ENCODE results near the gene CDPF1.
A peak's percentile ranks its signal among the peaks of the same experiment; 100 is the strongest.
"Not testable (repeated sequence)": the region's sequence is repeated elsewhere in the genome, so short reads cannot be mapped to it uniquely, and the experiment has no call there.

The CDPF1 gene

GRCh38 chr22:46202897-46203600 lies 47.0 kb downstream of the CDPF1 start:
- H3K4me3 ChIP-seq (ENCODE audit: insufficient read length, low read depth), result no peak overlapping the region
- H3K36me3 ChIP-seq (ENCODE audit: insufficient read depth, insufficient read length, low read length), result no peaks in the 10 kb centered on the region
- DNase-seq (ENCODE audit: low read depth, low spot score), result no peak
- TF ChIP-seq YY1 (IDR thresholded peaks at IDR 0.05; ENCODE audit: insufficient read depth, insufficient read length), result no peak
- TF ChIP-seq ZNF274 (IDR thresholded peaks at IDR 0.05; ENCODE audit: low read depth, low read length), result no peak
- no peak for TF ChIP-seq SUZ12 (IDR thresholded peaks at IDR 0.05; ENCODE audit: extremely low read depth, insufficient read depth, insufficient read length)
- H3K9me3 ChIP-seq (ENCODE audit: insufficient read depth, low read length), result no peaks in the 10 kb centered on the region
- no peaks in the 10 kb centered on the region for H3K4me1 ChIP-seq (ENCODE audit: insufficient read depth, insufficient read length)
- H3K9ac ChIP-seq (ENCODE audit: insufficient read length, low read depth), result no peak overlapping the region
- no peaks in the 10 kb centered on the region for H3K27me3 ChIP-seq (ENCODE audit: insufficient read depth, insufficient read length)

DNA sequence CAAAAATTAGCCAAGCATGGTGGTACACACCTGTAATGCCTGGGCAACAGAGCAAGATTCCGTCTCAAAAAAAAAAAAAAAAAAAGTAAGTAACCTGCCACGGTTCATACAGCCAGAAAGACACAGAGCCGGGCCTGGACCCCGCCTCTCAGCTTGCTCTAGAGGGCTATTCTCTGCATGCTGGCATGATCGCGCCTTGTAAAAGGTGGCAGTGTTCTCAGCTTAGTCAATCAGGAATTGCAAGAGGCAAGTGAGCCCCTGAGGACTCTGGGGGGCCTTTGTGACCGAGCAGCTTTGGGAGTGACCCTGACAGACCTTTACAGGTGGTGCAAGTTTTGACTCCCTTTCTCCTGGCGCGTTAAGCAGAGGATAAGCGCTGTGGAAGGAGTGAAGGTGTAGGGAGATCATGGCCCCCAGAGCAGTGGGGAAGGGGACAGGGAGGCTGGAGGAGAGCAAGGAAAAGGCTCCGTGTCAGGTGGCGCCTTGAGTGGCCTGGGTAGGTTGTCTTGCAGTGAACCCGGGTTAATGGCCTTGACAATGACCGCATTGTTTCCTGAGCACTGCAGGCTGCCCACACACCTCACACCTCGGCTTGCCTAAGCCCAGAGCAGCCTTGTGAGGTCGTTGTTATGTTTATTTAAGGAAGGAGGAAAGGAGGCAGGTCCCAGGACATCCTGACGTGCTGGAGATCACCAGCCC lies 48.9 kb downstream of the CDPF1 start:
- TF ChIP-seq SUZ12 (IDR thresholded peaks at IDR 0.05; ENCODE audit: extremely low read depth, insufficient read depth, insufficient read length), result no peak
- TF ChIP-seq ZNF274 (IDR thresholded peaks at IDR 0.05; ENCODE audit: low read depth, low read length), result no peak
- no peak for TF ChIP-seq YY1 (IDR thresholded peaks at IDR 0.05; ENCODE audit: insufficient read depth, insufficient read length)
- H3K9me3 ChIP-seq (ENCODE audit: insufficient read depth, low read length), result no peaks in the 10 kb centered on the region
- peak overlapping the region; percentile 42 for H3K9ac ChIP-seq (ENCODE audit: insufficient read length, low read depth)
- H3K27me3 ChIP-seq (ENCODE audit: insufficient read depth, insufficient read length), result no peaks in the 10 kb centered on the region
- DNase-seq (ENCODE audit: low read depth, low spot score), result peak; percentile 62
- H3K4me3 ChIP-seq (ENCODE audit: insufficient read length, low read depth), result no peak overlapping the region
- no peaks in the 10 kb centered on the region for H3K4me1 ChIP-seq (ENCODE audit: insufficient read depth, insufficient read length)
- H3K36me3 ChIP-seq (ENCODE audit: insufficient read depth, insufficient read length, low read length), result no peaks in the 10 kb centered on the region

DNA sequence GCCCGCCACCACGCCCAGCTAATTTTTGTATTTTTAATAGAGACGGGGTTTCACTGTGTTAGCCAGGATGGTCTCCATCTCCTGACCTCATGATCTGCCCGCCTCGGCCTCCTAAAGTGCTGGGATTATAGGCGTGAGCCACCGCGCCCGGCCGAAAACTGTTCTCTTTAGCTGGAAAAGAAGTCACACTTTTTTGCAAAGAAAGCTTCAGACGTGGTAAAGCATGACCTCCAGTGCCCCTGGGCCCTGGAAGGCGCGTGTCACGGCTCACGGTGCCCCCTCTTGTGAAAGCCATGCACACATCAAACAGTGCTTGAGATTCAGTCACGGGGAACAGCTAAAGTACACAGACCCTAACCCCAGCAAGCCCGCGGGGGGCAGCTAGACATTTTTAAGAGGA lies 51.3 kb downstream of the CDPF1 start:
- not testable (repeated sequence) for H3K9ac ChIP-seq (ENCODE audit: insufficient read length, low read depth); DNase-seq (ENCODE audit: low read depth, low spot score); H3K36me3 ChIP-seq (ENCODE audit: insufficient read depth, insufficient read length, low read length); H3K9me3 ChIP-seq (ENCODE audit: insufficient read depth, low read length); H3K4me1 ChIP-seq (ENCODE audit: insufficient read depth, insufficient read length); H3K27me3 ChIP-seq (ENCODE audit: insufficient read depth, insufficient read length); H3K4me3 ChIP-seq (ENCODE audit: insufficient read length, low read depth)

- H3K4me1 ChIP-seq (ENCODE audit: insufficient read depth, insufficient read length), result no peaks in the 10 kb centered on the region
- no peak for TF ChIP-seq YY1 (IDR thresholded peaks at IDR 0.05; ENCODE audit: insufficient read depth, insufficient read length)
- no peak for TF ChIP-seq ZNF274 (IDR thresholded peaks at IDR 0.05; ENCODE audit: low read depth, low read length)
- no peak for TF ChIP-seq SUZ12 (IDR thresholded peaks at IDR 0.05; ENCODE audit: extremely low read depth, insufficient read depth, insufficient read length)
- DNase-seq (ENCODE audit: low read depth, low spot score), result no peak
- no peak overlapping the region for H3K4me3 ChIP-seq (ENCODE audit: insufficient read length, low read depth)
- H3K9ac ChIP-seq (ENCODE audit: insufficient read length, low read depth), result no peak overlapping the region
- H3K9me3 ChIP-seq (ENCODE audit: insufficient read depth, low read length), result no peaks in the 10 kb centered on the region
- no peaks in the 10 kb centered on the region for H3K36me3 ChIP-seq (ENCODE audit: insufficient read depth, insufficient read length, low read length)
- no peaks in the 10 kb centered on the region for H3K27me3 ChIP-seq (ENCODE audit: insufficient read depth, insufficient read length)
These were observed 51.8 kb downstream of the CDPF1 start for GRCh38 chr22:46198274-46198673.

GRCh38 chr22:46196278-46196677 lies 53.8 kb downstream of the CDPF1 start:
- Histone ChIP-seq H3K4me3 (ENCODE audit: insufficient read length, low read depth) (no peak overlapping the region), H3K9ac (ENCODE audit: insufficient read length, low read depth) (no peak overlapping the region), H3K27me3 (ENCODE audit: insufficient read depth, insufficient read length) (no peaks in the 10 kb centered on the region), H3K9me3 (ENCODE audit: insufficient read depth, low read length) (no peaks in the 10 kb centered on the region), H3K4me1 (ENCODE audit: insufficient read depth, insufficient read length) (no peaks in the 10 kb centered on the region), H3K36me3 (ENCODE audit: insufficient read depth, insufficient read length, low read length) (no peaks in the 10 kb centered on the region)
- no peak for TF ChIP-seq YY1 (IDR thresholded peaks at IDR 0.05; ENCODE audit: insufficient read depth, insufficient read length)
- no peak for TF ChIP-seq SUZ12 (IDR thresholded peaks at IDR 0.05; ENCODE audit: extremely low read depth, insufficient read depth, insufficient read length)
- TF ChIP-seq ZNF274 (IDR thresholded peaks at IDR 0.05; ENCODE audit: low read depth, low read length), result no peak
- no peak for DNase-seq (ENCODE audit: low read depth, low spot score)

DNA sequence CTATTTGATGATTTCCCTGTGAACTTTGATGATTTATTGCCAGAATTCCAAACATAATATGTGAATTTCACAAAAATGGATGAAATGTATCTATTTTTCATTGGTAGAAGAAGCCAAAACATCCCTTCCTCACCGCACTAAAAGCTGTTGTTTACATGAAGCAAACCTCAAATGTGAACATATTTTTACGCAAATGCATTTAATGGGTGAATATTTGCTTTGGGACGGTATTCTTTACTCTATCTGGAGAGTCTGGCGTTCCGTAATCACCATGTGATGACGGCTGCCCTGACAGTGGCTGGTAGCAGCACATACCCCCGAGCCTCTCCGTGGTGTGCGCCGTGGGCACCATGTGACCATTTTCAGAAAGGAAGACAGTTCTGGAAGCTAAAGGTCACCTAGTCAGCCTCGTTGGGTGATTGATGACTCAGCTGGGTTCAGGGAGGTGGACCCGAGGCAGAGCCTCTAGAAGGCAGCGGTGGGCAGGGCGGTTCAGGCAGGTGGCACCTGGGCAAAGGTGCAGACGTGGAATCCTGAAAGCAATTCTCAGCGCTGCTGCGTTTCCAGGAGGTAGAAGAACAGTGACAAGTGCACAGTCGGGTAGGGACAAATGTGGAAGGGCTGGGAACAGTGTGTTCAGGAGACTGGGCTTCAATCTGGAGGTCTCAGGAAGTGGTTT lies 54.5 kb downstream of the CDPF1 start:
- no peak for TF ChIP-seq SUZ12 (IDR thresholded peaks at IDR 0.05; ENCODE audit: extremely low read depth, insufficient read depth, insufficient read length)
- no peak for TF ChIP-seq ZNF274 (IDR thresholded peaks at IDR 0.05; ENCODE audit: low read depth, low read length)
- TF ChIP-seq YY1 (IDR thresholded peaks at IDR 0.05; ENCODE audit: insufficient read depth, insufficient read length), result no peak
- H3K27me3 ChIP-seq (ENCODE audit: insufficient read depth, insufficient read length), result no peaks in the 10 kb centered on the region
- H3K4me3 ChIP-seq (ENCODE audit: insufficient read length, low read depth), result no peak overlapping the region
- H3K4me1 ChIP-seq (ENCODE audit: insufficient read depth, insufficient read length), result no peaks in the 10 kb centered on the region
- no peaks in the 10 kb centered on the region for H3K9me3 ChIP-seq (ENCODE audit: insufficient read depth, low read length)
- H3K9ac ChIP-seq (ENCODE audit: insufficient read length, low read depth), result no peak overlapping the region
- no peak for DNase-seq (ENCODE audit: low read depth, low spot score)
- H3K36me3 ChIP-seq (ENCODE audit: insufficient read depth, insufficient read length, low read length), result no peaks in the 10 kb centered on the region
